AG08396 (cell line): ENCODE measurements around the gene ATP6V0E2.

Experiments used
- DNase-seq: peaks from one replicate; pipeline ENCODE4 v3.0.0; 2012; ENCODE audit warnings: low spot score, mixed read lengths

Gene ATP6V0E2

GRCh38 chr7:149838992-149839408 is 34.8 kb upstream of the ATP6V0E2 start:
- DNase-seq, result no peak

DNA sequence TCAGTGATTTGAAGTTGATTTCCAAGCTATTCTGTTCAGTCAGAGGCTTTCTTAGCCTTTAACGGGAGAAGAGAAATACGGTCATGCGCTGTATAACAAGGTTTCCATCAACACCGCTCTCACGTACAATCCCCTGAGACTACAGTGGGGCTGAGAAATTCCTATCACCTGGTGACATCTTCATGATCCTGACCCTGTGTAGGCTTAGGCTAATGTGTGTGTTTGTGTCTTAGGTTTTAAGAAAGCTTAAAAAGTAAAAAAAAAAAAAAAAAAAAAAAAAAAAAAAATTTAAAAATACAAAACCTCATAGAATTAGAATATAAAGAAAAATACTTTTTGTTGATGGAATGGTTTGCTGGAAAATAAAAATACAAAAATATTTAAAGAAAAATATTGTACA is 33.8 kb upstream of the ATP6V0E2 start:
- DNase-seq, result no peak

DNA sequence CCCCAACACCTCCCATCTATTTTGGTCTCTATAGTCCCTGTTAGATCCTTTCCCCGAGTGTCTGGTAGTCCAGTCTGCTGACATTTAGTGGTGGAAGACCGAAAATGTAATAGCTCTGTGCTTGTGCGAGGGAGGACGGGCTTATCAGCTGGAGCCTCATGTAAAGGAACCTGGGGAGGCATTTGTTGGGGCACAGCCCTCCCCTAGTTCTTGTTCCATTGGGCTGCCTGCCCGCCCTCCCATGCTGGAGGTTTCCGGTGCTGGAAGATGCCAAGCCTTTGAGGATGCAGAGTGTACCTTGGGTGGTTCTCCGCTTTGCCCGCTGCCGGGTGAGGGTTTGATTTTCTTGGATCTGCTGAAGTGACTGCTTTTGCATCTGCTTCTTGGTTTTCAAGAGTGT is 30.2 kb upstream of the ATP6V0E2 start:
- DNase-seq, result no peak

DNA sequence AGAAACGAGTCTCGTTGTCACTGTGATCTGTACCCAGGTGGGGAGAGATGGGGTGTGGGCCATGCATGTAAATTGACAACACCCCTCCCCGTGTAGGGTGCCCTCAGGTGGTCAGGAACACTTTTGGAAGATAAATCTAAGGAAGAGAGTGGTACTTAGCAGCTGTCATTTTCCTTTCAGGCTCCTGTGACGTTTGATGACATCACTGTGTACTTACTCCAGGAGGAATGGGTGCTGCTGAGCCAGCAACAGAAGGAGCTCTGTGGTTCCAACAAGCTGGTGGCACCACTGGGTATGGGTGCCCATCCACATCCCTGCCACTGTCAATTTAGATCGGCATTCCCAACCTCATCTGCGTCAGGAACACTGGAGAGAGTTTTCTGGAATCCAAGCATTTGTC is 29.3 kb upstream of the ATP6V0E2 start:
- no peak for DNase-seq

DNA sequence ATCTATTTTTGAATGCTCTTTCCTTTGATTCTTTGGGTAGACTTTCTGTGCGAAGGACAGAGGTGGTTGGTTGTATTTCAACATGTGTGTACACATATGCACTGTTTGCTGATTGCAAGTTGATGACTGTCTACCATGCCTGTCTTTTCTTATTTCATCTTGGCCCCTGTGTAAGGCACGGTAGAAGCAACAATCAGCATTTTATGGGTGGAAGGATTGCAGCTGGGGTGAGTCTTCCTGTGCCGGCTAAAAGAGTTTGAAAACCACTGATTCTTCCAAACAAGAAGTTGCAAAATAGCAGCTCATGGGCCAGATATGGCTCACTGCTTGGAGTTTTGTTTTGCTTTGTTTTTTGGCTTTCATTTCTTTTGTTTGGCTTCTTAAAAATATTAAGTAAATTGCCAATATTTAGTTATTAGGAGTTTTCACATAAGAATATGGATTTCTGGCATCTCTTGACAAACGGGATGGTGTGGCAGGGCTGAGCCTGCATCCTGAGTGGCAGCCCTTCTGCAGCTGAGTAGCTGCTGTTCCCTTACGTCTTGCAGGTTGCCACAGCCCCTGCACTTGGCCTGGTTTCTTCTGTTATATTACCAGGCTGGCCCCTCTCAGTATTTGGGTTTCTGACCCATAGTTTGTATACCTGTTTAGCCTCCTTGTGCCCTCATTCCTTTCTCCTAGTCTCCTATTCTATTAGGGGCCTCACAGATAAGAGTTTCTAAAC is 28.4 kb upstream of the ATP6V0E2 start:
- DNase-seq, result no peak

DNA sequence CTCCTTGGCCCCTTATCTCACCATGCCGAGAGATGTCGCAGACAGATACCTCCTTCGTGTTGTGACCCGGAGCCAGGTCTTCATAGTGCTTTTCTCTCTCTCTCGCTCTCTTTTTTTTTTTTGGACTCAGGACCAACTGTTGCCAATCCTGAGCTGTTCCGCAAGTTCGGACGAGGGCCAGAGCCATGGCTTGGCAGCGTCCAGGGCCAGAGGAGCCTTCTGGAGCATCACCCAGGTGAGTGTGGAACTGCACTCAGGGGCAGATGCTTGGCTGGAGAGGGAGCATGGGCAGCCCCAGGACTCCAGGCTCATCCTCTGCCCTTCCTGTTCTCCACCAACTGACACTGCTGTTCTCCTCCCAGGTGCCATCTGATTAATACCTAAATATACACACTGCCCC is 27.7 kb upstream of the ATP6V0E2 start:
- DNase-seq, result no peak

GRCh38 chr7:149846436-149847046 is 27.2 kb upstream of the ATP6V0E2 start:
- no peak for DNase-seq

GRCh38 chr7:149849174-149849573 is 24.6 kb upstream of the ATP6V0E2 start:
- DNase-seq, result no peak

- DNase-seq, result no peak
These were observed 23.7 kb upstream of the ATP6V0E2 start for GRCh38 chr7:149850007-149850594.

DNA sequence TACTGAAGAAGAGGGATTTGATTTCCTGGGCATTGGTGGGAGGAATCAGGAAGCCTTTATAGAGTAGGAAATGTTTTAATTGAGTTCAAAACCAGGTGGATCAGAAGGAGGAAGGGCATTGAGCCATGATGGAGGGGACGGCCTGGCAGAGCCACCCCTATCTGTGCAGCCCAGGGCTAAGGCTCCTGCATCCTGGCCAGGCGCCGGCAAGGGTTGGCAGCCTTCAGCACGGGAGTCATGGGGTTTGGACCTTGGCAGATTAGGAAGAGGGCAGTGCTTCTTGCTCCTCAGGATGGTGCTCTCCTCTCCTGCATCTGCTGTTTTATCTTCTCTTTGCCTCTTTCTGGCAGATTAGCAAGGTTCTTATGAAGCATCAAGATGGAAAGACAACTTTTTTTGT is 23.1 kb upstream of the ATP6V0E2 start:
- no peak for DNase-seq

GRCh38 chr7:149851449-149851848 is 22.3 kb upstream of the ATP6V0E2 start:
- no peak for DNase-seq

DNA sequence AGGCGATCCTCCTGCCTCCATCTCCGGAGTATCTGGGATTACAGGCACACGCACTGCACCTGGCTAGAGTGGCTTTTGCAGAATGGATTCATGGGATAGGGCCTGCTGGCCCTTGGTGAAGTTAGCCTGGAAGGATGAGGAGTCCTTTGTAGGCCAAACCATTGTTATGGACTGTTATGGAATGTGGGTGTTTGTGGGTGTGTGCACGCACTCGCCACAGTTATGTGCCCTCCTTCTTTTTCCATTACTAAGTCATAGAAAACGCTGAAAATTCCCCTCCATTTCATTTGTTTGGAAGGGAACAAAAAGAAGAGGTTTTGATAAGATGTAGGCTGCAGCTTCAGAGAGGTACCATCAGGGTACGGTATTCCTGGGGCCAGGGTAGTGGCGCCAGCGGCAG is 20.6 kb upstream of the ATP6V0E2 start:
- DNase-seq, result no peak

DNA sequence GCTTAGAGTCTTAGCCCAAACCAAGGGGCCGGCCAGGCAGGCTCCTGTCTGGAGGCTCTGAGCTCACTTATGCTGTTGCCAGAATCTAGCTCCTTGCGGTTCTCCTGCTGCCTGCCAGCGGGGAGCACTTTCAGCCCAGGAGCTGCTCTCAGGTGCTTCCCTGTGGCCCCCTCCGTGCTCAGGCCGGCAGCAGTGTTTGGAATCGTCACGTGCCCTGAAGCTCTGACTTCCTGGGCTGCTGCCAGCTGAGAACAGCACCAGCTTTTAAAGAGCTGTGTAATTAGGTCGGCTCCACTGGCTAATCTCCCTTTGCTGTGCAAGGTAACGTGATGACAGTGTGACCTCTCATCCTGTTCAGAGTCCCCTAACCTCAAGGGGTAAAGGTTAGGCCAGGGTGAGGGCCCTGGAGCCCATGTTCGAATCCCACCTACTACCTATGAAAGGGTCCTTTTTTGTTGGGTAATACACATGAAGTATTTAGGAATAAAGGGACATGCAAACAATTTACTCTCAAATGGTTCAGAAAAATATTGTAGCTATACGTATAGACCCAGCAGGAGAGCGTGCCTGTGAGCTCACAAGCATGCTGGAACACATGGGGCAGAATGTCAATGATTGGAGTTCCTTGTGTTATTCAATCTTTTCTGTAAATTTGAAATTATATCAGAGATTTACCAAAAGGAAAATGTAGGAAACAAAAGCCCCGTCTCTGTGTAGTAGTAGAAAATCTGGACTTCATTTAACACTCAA is 19.0 kb upstream of the ATP6V0E2 start:
- peak; percentile 64 for DNase-seq

- DNase-seq, result peak; percentile 43
These were observed 18.1 kb upstream of the ATP6V0E2 start for GRCh38 chr7:149855361-149856305.

DNA sequence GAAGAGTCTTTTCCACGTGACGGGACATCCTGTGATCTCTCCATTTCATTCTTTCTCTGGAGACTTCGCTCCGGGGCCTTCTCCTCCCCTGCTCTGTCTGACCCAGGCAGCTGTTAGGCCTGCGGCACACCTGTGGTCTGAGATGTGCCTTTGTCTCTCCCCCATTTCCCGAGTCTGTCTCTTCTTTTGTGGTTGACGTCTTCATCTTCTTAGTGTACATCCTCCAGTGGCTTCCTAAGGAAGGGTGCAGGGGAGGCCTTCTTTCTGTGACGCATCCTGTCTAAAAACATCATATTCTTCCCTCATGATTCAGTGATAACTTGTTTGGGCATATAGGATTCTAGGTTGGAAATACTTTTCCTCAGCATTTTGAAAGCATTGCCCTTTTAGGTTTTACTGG is 17.2 kb upstream of the ATP6V0E2 start:
- no peak for DNase-seq

- no peak for DNase-seq
These were observed 14.4 kb upstream of the ATP6V0E2 start for GRCh38 chr7:149859369-149859768.

DNA sequence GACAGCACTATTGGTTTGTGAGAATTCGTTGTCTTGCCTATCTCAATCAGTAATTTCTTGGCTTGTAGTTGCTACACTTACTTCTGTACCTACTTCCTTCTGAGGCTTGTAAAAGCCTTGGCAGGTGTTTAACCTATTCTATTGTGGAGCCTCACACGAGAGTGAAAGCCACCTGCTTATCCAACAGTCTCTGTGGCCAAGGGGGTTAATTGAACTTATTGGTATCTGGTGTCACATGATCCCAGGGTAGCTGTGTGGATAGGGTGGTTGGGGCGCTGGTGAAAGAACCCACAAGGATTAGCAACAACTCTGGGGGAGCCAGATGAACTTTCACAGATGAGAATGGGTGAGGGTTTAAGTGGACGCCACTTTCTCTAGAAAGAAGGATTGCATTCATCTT is 13.9 kb upstream of the ATP6V0E2 start:
- DNase-seq, result no peak

DNA sequence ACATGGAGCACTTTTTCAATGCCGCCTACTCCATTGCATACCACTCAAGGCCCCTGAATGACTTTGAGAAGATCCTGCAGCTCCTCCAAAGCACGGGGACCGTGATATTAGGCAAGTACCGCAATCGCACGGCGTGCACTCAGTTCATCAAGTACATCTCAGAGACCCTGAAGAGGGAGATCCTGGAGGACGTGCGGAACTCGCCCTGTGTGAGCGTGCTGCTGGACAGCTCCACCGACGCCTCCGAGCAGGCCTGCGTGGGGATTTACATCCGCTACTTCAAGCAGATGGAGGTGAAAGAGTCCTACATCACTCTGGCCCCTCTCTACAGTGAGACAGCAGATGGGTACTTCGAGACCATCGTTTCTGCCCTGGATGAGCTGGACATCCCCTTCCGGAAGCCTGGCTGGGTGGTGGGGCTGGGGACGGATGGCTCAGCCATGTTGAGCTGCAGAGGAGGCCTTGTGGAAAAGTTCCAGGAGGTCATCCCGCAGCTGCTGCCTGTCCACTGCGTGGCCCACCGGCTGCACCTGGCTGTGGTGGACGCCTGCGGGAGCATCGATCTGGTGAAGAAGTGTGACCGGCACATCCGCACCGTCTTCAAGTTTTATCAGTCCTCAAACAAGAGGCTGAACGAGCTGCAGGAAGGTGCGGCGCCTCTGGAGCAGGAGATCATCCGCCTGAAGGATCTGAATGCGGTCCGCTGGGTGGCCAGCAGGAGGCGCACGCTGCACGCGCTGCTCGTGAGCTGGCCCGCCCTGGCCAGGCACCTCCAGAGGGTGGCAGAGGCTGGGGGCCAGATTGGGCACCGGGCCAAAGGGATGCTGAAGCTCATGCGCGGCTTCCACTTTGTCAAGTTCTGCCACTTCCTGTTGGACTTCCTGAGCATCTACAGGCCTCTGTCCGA is 12.7 kb upstream of the ATP6V0E2 start:
- DNase-seq, result no peak

GRCh38 chr7:149861728-149862045 is 12.1 kb upstream of the ATP6V0E2 start:
- DNase-seq, result no peak

DNA sequence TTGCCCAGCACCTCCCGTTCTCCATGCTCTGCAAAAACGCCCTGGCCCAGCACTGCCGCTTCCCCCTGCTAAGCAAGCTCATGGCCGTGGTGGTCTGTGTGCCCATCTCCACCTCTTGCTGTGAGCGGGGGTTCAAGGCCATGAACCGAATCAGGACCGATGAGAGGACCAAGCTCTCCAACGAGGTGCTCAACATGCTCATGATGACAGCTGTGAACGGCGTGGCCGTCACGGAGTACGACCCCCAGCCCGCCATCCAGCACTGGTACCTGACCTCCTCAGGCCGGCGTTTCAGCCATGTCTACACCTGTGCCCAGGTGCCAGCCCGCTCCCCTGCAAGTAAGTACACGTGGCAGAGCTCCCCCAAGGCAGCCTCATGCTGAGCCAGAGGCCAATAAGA is 11.6 kb upstream of the ATP6V0E2 start:
- DNase-seq, result no peak

DNA sequence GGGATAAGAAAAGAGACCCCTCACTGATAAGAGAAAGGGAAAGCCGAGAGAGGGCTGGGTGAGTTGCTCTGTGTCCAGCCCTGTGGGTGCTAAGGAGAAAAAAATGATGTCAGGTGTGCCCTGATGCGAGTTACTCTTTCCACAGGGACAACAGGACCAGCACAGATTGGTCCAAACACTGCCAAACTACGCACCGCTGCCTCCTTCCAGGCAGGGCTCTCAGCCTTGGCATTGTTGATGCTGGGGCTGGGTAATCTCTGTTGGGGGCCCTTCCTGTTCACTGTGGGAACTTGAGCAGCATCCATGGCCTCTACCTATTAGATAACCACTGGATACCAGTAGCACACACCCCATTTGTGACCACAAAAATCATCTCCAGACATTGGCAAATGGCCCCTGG is 10.3 kb upstream of the ATP6V0E2 start:
- DNase-seq, result no peak
